Keratinocyte (primary cell): Measurements from ENCODE around the gene PDIA6. TPM values are rescaled to one million over a fixed set of nuclear protein-coding genes. Genes with fewer than 3 reads are reported as not detected.

Experiments used
- DNase-seq: peaks from one replicate; pipeline ENCODE4 v3.0.0-alpha.2; 2011; ENCODE audit warnings: low read depth, missing footprints, low spot score
- FAIRE-seq: peaks from 2 replicates; lab custom pipeline; 2011; peaks lifted over from hg19 to GRCh38; lab: Jason Lieb, UNC
- H2AFZ ChIP-seq: 2 replicates; pipeline ENCODE4 v1.6.0; 2012; ENCODE audit warnings: low read length, control low read depth, inconsistent platforms; ENCODE audit not compliant: control insufficient read depth
- H3K27ac ChIP-seq: 2 replicates; pipeline ENCODE4 v1.5.1; 2011; ENCODE audit warnings: low read length; ENCODE audit not compliant: control insufficient read depth, insufficient read depth
- H3K27me3 ChIP-seq: 3 replicates; pipeline ENCODE4 v1.6.0; 2011; ENCODE audit warnings: low read length; ENCODE audit not compliant: control insufficient read depth, insufficient read depth; ENCODE audit errors: extremely low read depth
- H3K36me3 ChIP-seq, 2 experiments: 2 replicates in 1 of 2; 3 replicates in 1 of 2; pipeline ENCODE4 v1.5.1; 2011; ENCODE audit warnings: low read length in 2 of 2, mild to moderate bottlenecking in 1 of 2; ENCODE audit not compliant: control insufficient read depth in 2 of 2, insufficient read depth in 2 of 2; ENCODE audit errors: extremely low read depth in 1 of 2
- H3K4me1 ChIP-seq: 3 replicates; pipeline ENCODE4 v1.5.1; 2011; ENCODE audit warnings: low read length; ENCODE audit not compliant: control insufficient read depth, insufficient read depth; ENCODE audit errors: extremely low read depth
- H3K4me2 ChIP-seq: 3 replicates; pipeline ENCODE4 v1.6.0; 2011; ENCODE audit warnings: low read depth, low read length; ENCODE audit not compliant: control insufficient read depth, insufficient read depth; ENCODE audit errors: extremely low read depth
- H3K4me3 ChIP-seq, 3 experiments: fragments of 200-600 bp in 1 of 3; sonication (generic) in 1 of 3; 2 replicates in 2 of 3; 3 replicates in 1 of 3; pipeline ENCODE4 v1.5.1; 2011 to 2016; ENCODE audit warnings: low read length in 3 of 3, mild to moderate bottlenecking in 3 of 3, control low read depth in 2 of 3, inconsistent platforms in 1 of 3, low read depth in 1 of 3, mixed read lengths in 1 of 3, mixed run types in 1 of 3, moderate library complexity in 1 of 3; ENCODE audit not compliant: control insufficient read depth in 2 of 3, insufficient read depth in 2 of 3; ENCODE audit errors: extremely low read depth in 1 of 3
- H3K79me2 ChIP-seq: 2 replicates; pipeline ENCODE4 v1.6.0; 2012; ENCODE audit warnings: low read length; ENCODE audit not compliant: control insufficient read depth, insufficient read depth
- H3K9ac ChIP-seq: 3 replicates; pipeline ENCODE4 v1.6.0; 2011; ENCODE audit warnings: low read length; ENCODE audit not compliant: control insufficient read depth, insufficient read depth; ENCODE audit errors: extremely low read depth
- H3K9me1 ChIP-seq: 3 replicates; pipeline ENCODE4 v1.6.0; 2011; ENCODE audit warnings: low read length; ENCODE audit not compliant: control insufficient read depth, insufficient read depth; ENCODE audit errors: extremely low read depth
- H3K9me3 ChIP-seq: 2 replicates; pipeline ENCODE4 v1.5.1; 2012; ENCODE audit warnings: low read depth, low read length; ENCODE audit not compliant: control insufficient read depth
- H4K20me1 ChIP-seq: 3 replicates; pipeline ENCODE4 v1.6.0; 2011; ENCODE audit warnings: low read length; ENCODE audit not compliant: control insufficient read depth, insufficient read depth; ENCODE audit errors: extremely low read depth
- CTCF ChIP-seq, 3 experiments: IDR thresholded peaks in 1 of 3; conservative IDR thresholded peaks in 1 of 3; optimal IDR thresholded peaks in 1 of 3; 2 replicates in 2 of 3; 3 replicates in 1 of 3; pipeline versions ENCODE3 to v1.5.1; 2011; ENCODE audit warnings: low read length in 3 of 3, mild to moderate bottlenecking in 3 of 3, moderate library complexity in 2 of 3, control low read depth in 1 of 3, inconsistent platforms in 1 of 3; ENCODE audit not compliant: insufficient read depth in 2 of 3; ENCODE audit errors: extremely low read depth in 1 of 3
- EZH2 ChIP-seq: IDR thresholded peaks from one replicate; pipeline ENCODE4 v1.6.1; 2012; ENCODE audit warnings: inconsistent platforms, mild to moderate bottlenecking, low read length, moderate library complexity
- dilution Hi-C: fragments of 300-500 bp; cut with MboI; formaldehyde crosslinking; loops from one replicate; pipeline ENCODE4 v1.7.0; 2020; ENCODE audit warnings: low sequenced_read_pairs; ENCODE audit not compliant: extremely low pct_ligation_motif_present
- polyA plus RNA-seq, 5 experiments: library from polyadenylated mRNA; depleted of rRNA in 3 of 5; stranded (reverse) in 3 of 5; stranded (forward) in 1 of 5; unstranded in 1 of 5; fragments of >200 nt; gene quantifications; 1 replicate in 1 of 5; 2 replicates in 3 of 5; 3 replicates in 1 of 5; pipeline versions ENCODE4 v1.2.1 to v1.2.3, GENCODE V29; 2011 to 2012; ENCODE audit warnings: missing spikeins in 2 of 5, low read depth in 1 of 5, low replicate concordance in 1 of 5

The PDIA6 gene
- polyA plus RNA-seq, 1 donor (not counting 4 experiments of a cell fraction or from before 2014, with no cell fraction given), result 310 TPM

GRCh38 chr2:10760794-10761504, 51.6 kb downstream of the PDIA6 start:
- Histone ChIP-seq H3K4me1 (no peaks in the 10 kb centered on the region), H3K9me3 (no peaks in the 10 kb centered on the region)

DNA sequence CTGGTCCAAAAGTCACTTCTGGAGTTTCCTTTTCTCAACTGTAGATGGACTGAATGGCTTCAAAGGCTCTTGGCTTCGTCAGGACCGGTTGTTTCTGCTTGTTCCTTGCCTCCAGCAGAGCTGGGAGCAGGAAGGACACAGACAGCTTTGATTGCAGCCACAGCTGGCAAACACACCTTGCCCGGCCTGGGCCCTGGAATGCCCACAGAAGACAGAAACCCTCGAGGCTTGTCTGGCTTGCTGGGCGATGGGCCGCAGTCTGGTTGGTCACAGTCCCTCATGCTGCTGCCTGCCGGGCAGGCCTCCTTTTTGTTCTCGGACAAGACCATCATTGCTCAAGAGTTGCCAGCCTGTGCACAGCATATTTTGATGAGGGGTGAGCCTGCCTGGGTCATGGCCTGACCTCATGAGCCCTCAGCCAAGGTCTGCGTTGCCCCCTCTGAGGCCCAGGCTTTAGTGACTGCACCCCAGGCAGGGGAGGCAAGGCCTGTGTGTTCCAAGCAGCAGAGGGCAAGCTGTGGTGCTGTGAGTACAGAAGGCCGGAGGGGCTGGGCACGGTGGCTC, 53.4 kb downstream of the PDIA6 start:
- no peak overlapping the region for H3K4me2 ChIP-seq
- dilution Hi-C loops, result no loop called here
- no peaks in the 10 kb centered on the region for H3K79me2 ChIP-seq
- no peaks in the 10 kb centered on the region for H4K20me1 ChIP-seq
- no peak overlapping the region for H3K4me3 ChIP-seq
- H3K27me3 ChIP-seq, result peaks cover 10% of the 10 kb centered on the region
- H3K4me1 ChIP-seq, result no peaks in the 10 kb centered on the region
- H3K9me1 ChIP-seq, result no peaks in the 10 kb centered on the region
- H3K9ac ChIP-seq, result no peak overlapping the region
- DNase-seq, result no peak
- no peaks in the 10 kb centered on the region for H3K36me3 ChIP-seq
- FAIRE-seq, result no peak
- H3K27ac ChIP-seq, result no peak overlapping the region
- TF ChIP-seq CTCF (optimal IDR thresholded peaks at IDR 0.05 in 1 of 3, IDR thresholded peaks at IDR 0.05 in 1 of 3, conservative IDR thresholded peaks at IDR 0.05 in 1 of 3; ENCODE audit: extremely low read depth in 1 of 3, insufficient read depth in 2 of 3, low read length in 3 of 3) (no peak), EZH2 (no peak)
- no peaks in the 10 kb centered on the region for H3K9me3 ChIP-seq
- no peak overlapping the region for H2AFZ ChIP-seq

More at GRCh38 chr2:10760794-10761504, 51.6 kb downstream of the PDIA6 start:
- dilution Hi-C loops, result no loop called here
- Histone ChIP-seq H3K4me2 (no peak overlapping the region), H3K27ac (no peak overlapping the region), H3K36me3 (no peaks in the 10 kb centered on the region), H4K20me1 (no peaks in the 10 kb centered on the region), H2AFZ (no peak overlapping the region), H3K9ac (no peak overlapping the region), H3K27me3 (peaks cover 10% of the 10 kb centered on the region), H3K79me2 (no peaks in the 10 kb centered on the region), H3K4me3 (no peak overlapping the region), H3K9me1 (no peaks in the 10 kb centered on the region)
- no peak for TF ChIP-seq EZH2
- TF ChIP-seq CTCF (optimal IDR thresholded peaks at IDR 0.05 in 1 of 3, IDR thresholded peaks at IDR 0.05 in 1 of 3, conservative IDR thresholded peaks at IDR 0.05 in 1 of 3; ENCODE audit: extremely low read depth in 1 of 3, insufficient read depth in 2 of 3, low read length in 3 of 3), result no peak
- no peak for DNase-seq
- FAIRE-seq, result no peak
